Fibroblast of mammary gland (primary cell): Measurements from ENCODE around the gene WDPCP.

Experiments
- DNase-seq: peaks from one replicate; pipeline ENCODE4 v3.0.0-alpha.2; 2010; ENCODE audit warnings: low read depth
- H3K4me3 ChIP-seq: 2 replicates; pipeline ENCODE4 v1.5.1; 2011; ENCODE audit warnings: low read depth, mild to moderate bottlenecking, low read length, moderate library complexity; ENCODE audit not compliant: control insufficient read depth
- TF ChIP-seq, protein P1 (sequence below): conservative IDR thresholded peaks from 2 replicates; pipeline ENCODE4 v1.5.1; 2011; ENCODE audit warnings: low read depth, low read length, inconsistent platforms; ENCODE audit not compliant: control insufficient read depth, insufficient read depth

The WDPCP gene

DNA sequence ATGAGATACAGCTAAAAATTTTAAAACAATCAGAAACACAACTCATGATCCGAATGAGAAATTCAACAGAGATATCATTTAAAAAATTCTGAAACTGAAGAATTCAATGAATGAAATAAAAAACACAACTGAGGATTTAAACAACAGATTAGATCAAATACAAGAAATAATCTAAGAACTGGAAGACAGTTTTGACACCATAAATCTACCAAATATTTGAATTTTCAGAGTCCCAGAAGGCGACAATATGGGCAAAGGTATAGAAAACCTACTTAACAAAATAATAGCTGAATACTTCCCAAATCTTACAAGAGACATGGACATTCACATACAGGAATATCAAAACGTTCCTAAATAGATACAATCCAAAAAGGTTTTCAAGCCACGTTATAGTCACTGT, 315.7 kb downstream of the WDPCP start:
- TF ChIP-seq, protein P1, sequence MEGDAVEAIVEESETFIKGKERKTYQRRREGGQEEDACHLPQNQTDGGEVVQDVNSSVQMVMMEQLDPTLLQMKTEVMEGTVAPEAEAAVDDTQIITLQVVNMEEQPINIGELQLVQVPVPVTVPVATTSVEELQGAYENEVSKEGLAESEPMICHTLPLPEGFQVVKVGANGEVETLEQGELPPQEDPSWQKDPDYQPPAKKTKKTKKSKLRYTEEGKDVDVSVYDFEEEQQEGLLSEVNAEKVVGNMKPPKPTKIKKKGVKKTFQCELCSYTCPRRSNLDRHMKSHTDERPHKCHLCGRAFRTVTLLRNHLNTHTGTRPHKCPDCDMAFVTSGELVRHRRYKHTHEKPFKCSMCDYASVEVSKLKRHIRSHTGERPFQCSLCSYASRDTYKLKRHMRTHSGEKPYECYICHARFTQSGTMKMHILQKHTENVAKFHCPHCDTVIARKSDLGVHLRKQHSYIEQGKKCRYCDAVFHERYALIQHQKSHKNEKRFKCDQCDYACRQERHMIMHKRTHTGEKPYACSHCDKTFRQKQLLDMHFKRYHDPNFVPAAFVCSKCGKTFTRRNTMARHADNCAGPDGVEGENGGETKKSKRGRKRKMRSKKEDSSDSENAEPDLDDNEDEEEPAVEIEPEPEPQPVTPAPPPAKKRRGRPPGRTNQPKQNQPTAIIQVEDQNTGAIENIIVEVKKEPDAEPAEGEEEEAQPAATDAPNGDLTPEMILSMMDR: no peak
- no peak overlapping the region for H3K4me3 ChIP-seq
- DNase-seq: no peak

- no peak overlapping the region for H3K4me3 ChIP-seq
- DNase-seq: no peak
- TF ChIP-seq, protein P1: no peak
Observed at GRCh38 chr2:63270717-63271116, 317.6 kb downstream of the WDPCP start.

DNA sequence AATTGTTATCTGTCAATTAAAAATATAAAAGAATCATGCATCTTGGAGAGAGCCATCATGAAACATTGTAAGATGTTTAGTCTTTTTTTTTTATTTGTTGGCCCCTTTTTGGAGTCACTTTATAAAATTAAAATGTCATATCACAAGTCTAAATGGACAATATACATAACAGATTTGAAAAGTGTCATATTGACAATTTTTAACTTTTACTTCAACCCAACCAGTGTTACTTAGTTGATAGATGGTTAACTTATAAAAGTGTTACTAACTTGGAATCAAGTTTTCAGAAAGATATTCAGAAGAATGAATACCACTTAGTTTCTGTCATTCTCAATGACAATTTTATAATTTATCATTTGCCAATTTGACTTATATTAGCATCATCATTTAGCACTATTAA, 319.3 kb downstream of the WDPCP start:
- no peak overlapping the region for H3K4me3 ChIP-seq
- no peak for DNase-seq
- TF ChIP-seq, protein P1: no peak

- no peak overlapping the region for H3K4me3 ChIP-seq
- TF ChIP-seq, protein P1: no peak
- no peak for DNase-seq
Observed at GRCh38 chr2:63261137-63261621, 327.1 kb downstream of the WDPCP start.

GRCh38 chr2:63257473-63257872, 330.8 kb downstream of the WDPCP start:
- peak; percentile 1 for DNase-seq
- no peak overlapping the region for H3K4me3 ChIP-seq
- TF ChIP-seq, protein P1: no peak

DNA sequence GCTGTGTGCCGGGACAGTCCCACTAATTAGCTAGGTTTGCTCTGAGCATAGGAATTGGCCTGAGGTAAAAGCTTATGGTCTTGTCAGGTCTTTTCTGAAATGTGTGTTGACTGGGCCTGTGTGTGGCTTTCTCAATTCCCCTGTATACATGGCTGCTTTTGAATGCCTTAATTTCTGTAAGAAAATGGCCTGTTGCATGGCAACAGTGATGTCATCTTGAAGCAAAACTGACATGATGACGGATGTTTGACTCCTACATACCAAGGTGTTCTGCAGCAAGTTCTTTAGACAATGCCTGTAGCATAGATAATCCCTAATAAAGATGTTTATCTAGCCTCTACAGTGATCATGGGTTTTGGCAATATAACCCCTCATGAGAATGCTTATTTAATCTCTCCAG, 339.1 kb downstream of the WDPCP start:
- H3K4me3 ChIP-seq: no peak overlapping the region
- TF ChIP-seq, protein P1: no peak
- no peak for DNase-seq

DNA sequence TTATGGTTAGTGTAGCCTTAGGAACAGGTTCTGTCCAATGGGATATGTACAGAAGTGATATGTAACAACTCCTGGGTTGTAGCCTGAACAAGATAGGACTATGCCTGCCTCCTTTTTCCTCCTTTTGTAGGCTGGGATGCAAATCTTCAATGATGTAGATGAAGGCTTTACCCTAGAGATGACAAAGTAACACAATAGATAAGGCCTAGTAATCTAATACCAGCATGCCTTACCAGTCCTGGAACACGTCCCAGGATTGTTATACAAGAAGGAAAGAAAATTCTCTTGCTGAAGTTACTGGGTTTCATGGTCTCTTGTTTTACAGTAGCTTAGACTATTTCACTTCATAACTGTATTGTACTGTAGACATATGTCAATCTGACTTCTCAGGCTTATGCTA, 345.5 kb downstream of the WDPCP start:
- no peak for DNase-seq
- TF ChIP-seq, protein P1: no peak
- H3K4me3 ChIP-seq: no peak overlapping the region
